Left ventricle myocardium inferior (tissue), 1 donor: ENCODE results near the gene PRDX5. TPM values are rescaled to one million over a fixed set of nuclear protein-coding genes. Genes with fewer than 3 reads are reported as not detected.

Experiments
- DNase-seq: peaks from one replicate; pipeline ENCODE4 v3.0.0-alpha.2; 2020
- H3K27ac ChIP-seq: fragments of 200-600 bp; replicated peaks from 2 replicates; pipeline ENCODE4 v1.8.0; 2021
- H3K27me3 ChIP-seq: fragments of 200-600 bp; 2 replicates; pipeline ENCODE4 v1.8.0; 2021; ENCODE audit warnings: low read depth
- H3K36me3 ChIP-seq: fragments of 200-600 bp; 2 replicates; pipeline ENCODE4 v1.8.0; 2021
- H3K4me1 ChIP-seq: fragments of 200-600 bp; 2 replicates; pipeline ENCODE4 v1.8.0; 2021
- H3K4me3 ChIP-seq: fragments of 200-600 bp; 2 replicates; pipeline ENCODE4 v1.8.0; 2021; ENCODE audit warnings: mild to moderate bottlenecking, moderate library complexity
- H3K9me3 ChIP-seq: fragments of 200-600 bp; replicated peaks from 2 replicates; pipeline ENCODE4 v1.8.0; 2021
- intact Hi-C: fragments of 100-400 bp; cut with micrococcal nuclease; formaldehyde crosslinking; loops from one replicate; pipeline ENCODE4 v1.11.0; 2022
- microRNA-seq: library from miRNA; unstranded; fragments of <30 nt; microRNA quantifications from one replicate; pipeline ENCODE4 v1.2.0, GENCODE V29; 2020
- total RNA-seq: library from RNA; stranded (reverse); fragmentation: NEBNext Ultra II Directional; extraction: Animal tissue kit (Norgen Biotek cat#: 25700); gene quantifications from one replicate; pipeline ENCODE4 v1.2.1, GENCODE V29; 2021
- TF ChIP-seq, protein P1 (sequence below): fragments of 200-600 bp; IDR thresholded peaks from 2 replicates; pipeline ENCODE4 v1.8.0; 2021; ENCODE audit warnings: antibody characterized with exemption, mild to moderate bottlenecking, borderline replicate concordance
- donor health status: DM: no; HTN: yes; CAD: no; lungs with severe emphysema.

The PRDX5 gene
- total RNA-seq, 1 donor from 2014 or later, result 321 TPM

GRCh38 chr11:64371201-64371600 lies 53.3 kb downstream of the PRDX5 start:
- no peaks in the 10 kb centered on the region for H3K27me3 ChIP-seq
- TF ChIP-seq, protein P1, sequence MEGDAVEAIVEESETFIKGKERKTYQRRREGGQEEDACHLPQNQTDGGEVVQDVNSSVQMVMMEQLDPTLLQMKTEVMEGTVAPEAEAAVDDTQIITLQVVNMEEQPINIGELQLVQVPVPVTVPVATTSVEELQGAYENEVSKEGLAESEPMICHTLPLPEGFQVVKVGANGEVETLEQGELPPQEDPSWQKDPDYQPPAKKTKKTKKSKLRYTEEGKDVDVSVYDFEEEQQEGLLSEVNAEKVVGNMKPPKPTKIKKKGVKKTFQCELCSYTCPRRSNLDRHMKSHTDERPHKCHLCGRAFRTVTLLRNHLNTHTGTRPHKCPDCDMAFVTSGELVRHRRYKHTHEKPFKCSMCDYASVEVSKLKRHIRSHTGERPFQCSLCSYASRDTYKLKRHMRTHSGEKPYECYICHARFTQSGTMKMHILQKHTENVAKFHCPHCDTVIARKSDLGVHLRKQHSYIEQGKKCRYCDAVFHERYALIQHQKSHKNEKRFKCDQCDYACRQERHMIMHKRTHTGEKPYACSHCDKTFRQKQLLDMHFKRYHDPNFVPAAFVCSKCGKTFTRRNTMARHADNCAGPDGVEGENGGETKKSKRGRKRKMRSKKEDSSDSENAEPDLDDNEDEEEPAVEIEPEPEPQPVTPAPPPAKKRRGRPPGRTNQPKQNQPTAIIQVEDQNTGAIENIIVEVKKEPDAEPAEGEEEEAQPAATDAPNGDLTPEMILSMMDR, result no peak
- no peak overlapping the region for H3K4me3 ChIP-seq
- intact Hi-C loops, result no loop called here
- H3K9me3 ChIP-seq, result no peaks in the 10 kb centered on the region
- peaks cover 51% of the 10 kb centered on the region for H3K36me3 ChIP-seq
- H3K27ac ChIP-seq, result no peak overlapping the region
- no peak for DNase-seq
- peaks cover 6% of the 10 kb centered on the region for H3K4me1 ChIP-seq

Small RNA genes lying within 50 kb of the gene (microRNA-seq; reads per million reads assigned to microRNA genes)
- not detected for gene MIR1237
- 0.94 reads per million for gene MIR7155

Other genes with a start within 250 kb of the PRDX5 start
- gene MACROD1, start 152.0 kb upstream of the PRDX5 start, total RNA-seq, result 127 TPM
- gene STIP1, start 131.9 kb upstream of the PRDX5 start, total RNA-seq, result 97.4 TPM
- gene FERMT3, start 111.4 kb upstream of the PRDX5 start, total RNA-seq, result 5.4 TPM
- 82.3 TPM for gene TRPT1, start 91.9 kb upstream of the PRDX5 start, total RNA-seq
- 65.2 TPM for gene NUDT22, start 91.8 kb upstream of the PRDX5 start, total RNA-seq
- 59.9 TPM for gene DNAJC4, start 87.6 kb upstream of the PRDX5 start, total RNA-seq
- gene VEGFB, start 83.5 kb upstream of the PRDX5 start, total RNA-seq, result 272 TPM
- 45.5 TPM for gene FKBP2, start 77.0 kb upstream of the PRDX5 start, total RNA-seq
- gene PPP1R14B, start 71.2 kb upstream of the PRDX5 start, total RNA-seq, result 102 TPM
- 10.0 TPM for gene PLCB3, start 66.6 kb upstream of the PRDX5 start, total RNA-seq
- 56.3 TPM for gene BAD, start 33.5 kb upstream of the PRDX5 start, total RNA-seq
- 28.4 TPM for gene GPR137, start 32.3 kb upstream of the PRDX5 start, total RNA-seq
- not detected for gene KCNK4, start 26.8 kb upstream of the PRDX5 start, total RNA-seq
- gene CATSPERZ, start 17.8 kb upstream of the PRDX5 start, total RNA-seq, result not detected
- 213 TPM for gene ESRRA, start 12.6 kb upstream of the PRDX5 start, total RNA-seq
- gene TRMT112, start 562 bp upstream of the PRDX5 start, total RNA-seq, result 97.5 TPM
- 7.5 TPM for gene CCDC88B, start 22.1 kb downstream of the PRDX5 start, total RNA-seq
- gene RPS6KA4, start 41.0 kb downstream of the PRDX5 start, total RNA-seq, result 16.8 TPM
- gene SLC22A11, start 237.8 kb downstream of the PRDX5 start, total RNA-seq, result not detected